Myocyte (in vitro differentiated cells): ENCODE measurements around the gene DDRGK1. TPM values are rescaled to one million over a fixed set of nuclear protein-coding genes. Genes with fewer than 3 reads are reported as not detected.

Experiments used
- total RNA-seq: library from RNA; depleted of rRNA; stranded (reverse); fragments of >200 nt; gene quantifications from 2 replicates; pipeline ENCODE4 v1.2.3, GENCODE V29; 2014

Gene DDRGK1
- total RNA-seq, 1 donor from 2014 or later = 58.7 TPM

Other genes with a start within 250 kb of the DDRGK1 start
- not detected in 2 replicates for gene GNRH2, start 161.1 kb downstream of the DDRGK1 start, total RNA-seq
- gene MRPS26, start 158.6 kb downstream of the DDRGK1 start, total RNA-seq = 51.2 and 56.8 TPM in 2 replicates
- gene OXT, start 133.1 kb downstream of the DDRGK1 start, total RNA-seq = not detected in 2 replicates
- not detected in 2 replicates for gene AVP, start 120.0 kb downstream of the DDRGK1 start, total RNA-seq
- gene FASTKD5, start 44.8 kb downstream of the DDRGK1 start, total RNA-seq = 24.6 and 26.5 TPM in 2 replicates
- gene UBOX5, start 44.8 kb downstream of the DDRGK1 start, total RNA-seq = 5.2 and 6.1 TPM in 2 replicates
- 5.8 and 8.5 TPM in 2 replicates for gene LZTS3, start 31.1 kb downstream of the DDRGK1 start, total RNA-seq
- 52.9 and 53.0 TPM in 2 replicates for gene ITPA, start 4.8 kb upstream of the DDRGK1 start, total RNA-seq
- gene SLC4A11, start 34.5 kb upstream of the DDRGK1 start, total RNA-seq = 10.3 and 12.2 TPM in 2 replicates
- gene DNAAF9, start 203.0 kb upstream of the DDRGK1 start, total RNA-seq = 9.4 and 10.6 TPM in 2 replicates